LHCN-M2 (cell line): ENCODE data around the gene TRAF7. TPM values are rescaled to one million over a fixed set of nuclear protein-coding genes. Genes with fewer than 3 reads are reported as not detected.

Experiments used
- DNase-seq: peaks from one replicate; pipeline ENCODE4 v3.0.0-alpha.2; 2012; ENCODE audit warnings: low read depth
- total RNA-seq: library from RNA; depleted of rRNA; stranded (reverse); fragments of >200 nt; gene quantifications from 2 replicates; pipeline ENCODE4 v1.2.3, GENCODE V29; 2014

TRAF7 gene
- total RNA-seq, 1 experiment from 2014 or later: 134 TPM

DNA sequence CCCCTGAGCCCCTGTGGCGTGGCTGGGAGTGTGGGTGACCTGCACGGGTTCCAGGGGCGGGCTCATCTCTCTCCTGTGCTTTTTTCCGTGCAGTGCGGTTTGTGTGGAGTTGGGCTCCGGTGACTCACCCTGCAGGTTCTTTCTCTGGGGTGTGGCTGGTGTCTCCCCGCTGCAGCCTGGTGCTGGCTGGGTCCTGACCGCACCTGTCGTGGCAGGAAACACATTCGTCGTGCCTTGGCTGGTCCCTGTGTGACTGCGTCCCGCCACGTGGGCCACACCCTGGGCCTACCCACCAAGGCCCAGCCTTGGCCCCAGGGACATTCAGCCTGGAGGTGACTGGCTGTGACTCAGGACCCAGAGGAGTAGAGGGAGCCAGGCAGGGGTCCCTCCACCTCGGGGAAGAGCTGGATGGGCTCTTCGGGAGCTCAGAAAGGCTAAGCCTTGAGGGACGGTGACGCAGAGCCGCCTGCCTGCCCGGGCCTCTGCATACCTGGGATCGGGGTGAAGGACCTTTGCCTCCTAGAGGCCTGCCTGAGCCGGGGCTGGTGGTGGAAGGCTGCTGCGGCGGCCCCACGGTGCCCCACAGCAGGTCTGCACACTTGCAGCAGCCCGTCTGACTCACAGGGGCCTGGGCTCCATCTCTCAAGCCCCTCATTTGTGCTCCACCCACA is 7.8 kb downstream of the TRAF7 start:
- peak; percentile 14 for DNase-seq

GRCh38 chr16:2165861-2166260 is 10.3 kb downstream of the TRAF7 start:
- DNase-seq: no peak

GRCh38 chr16:2166263-2167067 is 10.9 kb downstream of the TRAF7 start:
- no peak for DNase-seq

DNA sequence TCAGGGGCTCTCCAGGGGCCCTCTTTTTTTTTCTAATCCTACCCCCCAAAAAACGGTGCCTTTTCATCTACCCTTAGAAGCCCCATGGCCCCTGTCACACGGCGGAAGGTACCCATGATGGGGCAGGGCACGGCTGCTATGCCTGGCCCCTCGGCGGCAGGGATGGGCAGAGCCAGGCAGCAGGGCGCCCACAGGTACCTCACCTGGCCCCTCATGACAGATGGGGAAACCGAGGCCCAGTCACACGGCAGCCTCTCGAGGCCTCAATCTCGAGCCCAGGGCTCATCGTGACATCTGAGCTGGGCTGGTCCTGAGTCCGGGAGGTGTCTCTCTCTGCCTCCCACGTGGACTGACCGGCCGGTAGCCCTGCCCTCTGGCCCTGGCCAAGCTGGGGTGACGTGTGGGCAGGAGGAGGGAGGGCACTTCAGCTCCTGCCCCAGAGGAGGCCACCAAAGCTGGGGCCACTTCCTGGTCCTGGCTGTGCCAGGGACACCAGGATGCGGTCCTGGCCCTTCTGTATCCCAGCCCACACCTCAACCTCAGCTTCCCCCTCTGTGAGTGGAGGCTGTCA is 11.6 kb downstream of the TRAF7 start:
- DNase-seq: no peak

GRCh38 chr16:2170080-2170479 is 14.5 kb downstream of the TRAF7 start:
- no peak for DNase-seq

DNA sequence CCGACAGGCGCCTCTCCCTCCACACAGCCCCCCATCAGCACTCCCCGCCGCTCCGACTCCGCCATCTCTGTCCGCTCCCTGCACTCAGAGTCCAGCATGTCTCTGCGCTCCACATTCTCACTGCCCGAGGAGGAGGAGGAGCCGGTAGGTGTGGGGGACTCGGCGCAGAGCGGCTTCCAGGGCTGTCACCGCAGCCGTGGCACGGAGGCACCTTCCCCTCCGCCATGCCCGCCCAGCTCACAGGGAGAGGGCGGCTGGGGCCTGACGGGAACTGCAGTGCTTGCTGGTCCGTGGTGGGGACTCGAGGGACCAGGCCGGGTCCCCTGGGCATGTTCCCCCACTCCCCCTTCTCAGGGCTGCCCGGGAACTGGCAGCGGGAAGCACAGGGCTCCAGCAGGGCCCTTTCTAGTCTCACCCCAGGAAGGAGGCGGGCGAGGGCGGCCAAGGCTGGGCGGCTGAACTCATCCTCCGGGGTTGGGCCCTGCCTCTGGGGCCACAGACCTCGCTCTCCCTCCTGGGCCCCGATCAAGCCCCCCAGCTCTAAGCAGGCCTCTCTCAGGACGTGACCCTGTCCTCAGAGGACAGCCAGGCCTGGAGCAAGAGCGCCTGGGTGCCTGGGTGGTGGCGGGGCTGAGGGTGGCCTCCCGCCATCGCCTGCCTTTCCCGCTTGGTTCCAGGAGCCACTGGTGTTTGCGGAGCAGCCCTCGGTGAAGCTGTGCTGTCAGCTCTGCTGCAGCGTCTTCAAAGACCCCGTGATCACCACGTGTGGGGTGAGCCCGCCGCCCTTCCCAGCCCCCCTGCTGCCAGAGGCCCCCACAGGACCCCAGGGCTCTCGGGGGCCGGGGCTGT is 15.2 kb downstream of the TRAF7 start:
- DNase-seq: no peak

DNA sequence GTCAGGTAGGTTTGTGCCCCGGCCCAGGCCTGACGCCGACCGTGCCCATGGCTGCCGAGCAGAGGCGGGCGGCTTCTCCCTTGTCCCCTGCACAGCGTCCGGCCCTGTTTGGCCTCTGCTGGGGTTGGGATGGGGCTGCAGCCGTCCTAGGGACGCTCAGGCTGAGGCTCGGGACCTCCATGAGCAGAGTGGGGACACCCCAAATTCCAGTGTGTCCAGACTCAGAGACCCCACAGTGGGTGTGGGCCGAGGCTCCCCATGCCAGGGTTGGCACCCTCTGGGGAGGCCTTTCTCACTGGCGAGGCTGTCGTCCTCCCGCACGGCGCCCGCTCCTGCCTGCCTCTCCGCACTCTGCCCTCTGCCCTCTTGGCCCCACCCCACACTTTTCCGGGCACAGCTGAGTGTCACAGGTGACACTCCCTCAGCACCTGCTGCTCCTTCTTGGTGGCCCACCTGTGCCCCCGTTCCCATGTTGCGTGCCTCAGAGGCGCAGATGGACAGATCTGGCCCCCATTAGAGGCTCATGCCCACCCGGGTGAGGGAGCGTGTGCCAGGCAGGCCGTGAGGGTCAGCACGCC is 16.1 kb downstream of the TRAF7 start:
- no peak for DNase-seq

- no peak for DNase-seq
These were observed 17.2 kb downstream of the TRAF7 start for GRCh38 chr16:2172688-2173335.

DNA sequence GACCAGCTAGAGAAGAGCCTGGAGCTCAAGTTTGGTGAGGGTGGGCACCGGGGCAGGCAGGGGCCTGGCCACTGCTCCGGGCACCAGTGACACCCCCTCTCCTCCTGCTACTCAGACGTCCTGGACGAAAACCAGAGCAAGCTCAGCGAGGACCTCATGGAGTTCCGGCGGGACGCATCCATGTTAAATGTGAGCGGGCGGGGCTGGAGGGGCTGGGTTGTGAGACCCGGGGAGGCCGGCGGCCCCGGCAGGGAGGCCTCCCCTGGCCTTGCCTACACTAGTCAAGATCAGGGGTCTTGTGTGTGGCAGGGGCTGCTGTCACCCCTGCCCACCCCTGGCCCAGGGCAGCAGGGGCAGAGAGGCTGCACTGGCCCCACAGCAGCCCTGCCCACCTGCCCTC is 17.8 kb downstream of the TRAF7 start:
- no peak for DNase-seq

DNA sequence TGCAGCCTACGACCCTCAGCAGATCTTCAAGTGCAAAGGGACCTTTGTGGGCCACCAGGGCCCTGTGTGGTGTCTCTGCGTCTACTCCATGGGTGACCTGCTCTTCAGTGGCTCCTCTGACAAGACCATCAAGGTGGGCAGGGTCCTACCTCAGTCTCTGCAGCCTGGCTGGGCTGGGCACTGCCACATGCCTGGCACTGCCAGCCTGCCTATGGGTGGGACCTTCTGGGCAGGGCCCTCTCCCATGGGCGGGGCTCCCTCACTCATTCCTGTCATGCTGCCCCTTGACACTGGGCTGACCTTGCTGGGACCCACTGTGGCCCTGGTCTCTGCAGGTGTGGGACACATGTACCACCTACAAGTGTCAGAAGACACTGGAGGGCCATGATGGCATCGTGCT is 18.3 kb downstream of the TRAF7 start:
- no peak for DNase-seq

DNA sequence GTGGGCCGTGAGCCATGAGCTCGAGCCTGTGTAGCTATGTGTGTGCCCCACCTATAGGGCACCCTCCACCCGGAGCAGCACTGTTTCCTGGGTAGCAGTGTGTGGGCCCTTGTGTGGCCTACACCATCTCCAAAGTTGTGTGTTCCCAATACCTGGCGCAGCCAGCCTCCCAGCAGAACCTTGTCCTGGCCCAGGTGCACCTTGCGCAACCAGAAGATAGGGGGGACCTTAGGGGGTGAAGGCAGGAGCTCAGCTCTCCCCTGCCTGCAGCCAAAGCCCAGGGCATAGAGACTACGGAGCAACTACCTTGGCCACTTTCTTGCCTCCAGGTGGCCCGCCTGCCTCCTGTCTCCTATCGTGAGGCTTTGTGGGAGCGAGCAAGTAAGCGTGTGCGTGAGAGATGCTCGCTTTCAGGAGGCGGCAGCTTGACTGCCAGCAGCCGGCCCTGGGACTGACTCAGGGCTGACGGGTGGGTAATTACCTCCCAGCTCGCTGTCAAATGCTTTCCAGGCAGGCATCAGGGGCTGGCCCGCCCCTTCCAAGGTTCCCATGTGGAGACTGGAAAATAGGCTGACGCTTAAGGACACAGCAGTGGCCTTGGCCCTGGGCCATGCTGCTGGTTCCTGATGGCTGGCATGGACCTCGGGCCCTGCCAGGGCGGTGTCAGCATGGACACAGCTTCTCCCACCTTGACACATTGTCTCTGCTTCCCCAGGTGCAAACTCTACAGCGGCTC is 19.0 kb downstream of the TRAF7 start:
- no peak for DNase-seq

GRCh38 chr16:2175454-2175853 is 19.9 kb downstream of the TRAF7 start:
- DNase-seq: no peak

- no peak for DNase-seq
These were observed 20.5 kb downstream of the TRAF7 start for GRCh38 chr16:2176047-2176446.

DNA sequence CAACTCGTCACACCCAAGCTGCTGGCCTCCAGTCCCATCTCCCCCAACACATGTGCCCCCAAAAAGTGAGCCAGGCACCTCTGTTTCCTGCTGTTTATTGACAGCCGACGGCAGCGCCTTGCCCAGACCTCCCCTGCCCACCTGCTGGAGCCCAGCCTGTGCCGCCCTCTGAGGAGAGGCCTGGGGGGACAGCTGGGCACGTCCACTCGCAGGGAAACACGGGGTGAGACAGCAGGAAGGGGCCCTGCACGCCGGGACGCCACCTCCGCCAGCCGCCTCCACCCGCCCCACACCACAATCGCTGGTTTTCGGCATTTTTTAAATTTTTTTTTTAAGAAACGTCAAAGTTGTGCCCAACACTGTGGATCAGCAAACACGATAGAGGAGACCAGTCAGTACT is 21.5 kb downstream of the TRAF7 start:
- DNase-seq: no peak

DNA sequence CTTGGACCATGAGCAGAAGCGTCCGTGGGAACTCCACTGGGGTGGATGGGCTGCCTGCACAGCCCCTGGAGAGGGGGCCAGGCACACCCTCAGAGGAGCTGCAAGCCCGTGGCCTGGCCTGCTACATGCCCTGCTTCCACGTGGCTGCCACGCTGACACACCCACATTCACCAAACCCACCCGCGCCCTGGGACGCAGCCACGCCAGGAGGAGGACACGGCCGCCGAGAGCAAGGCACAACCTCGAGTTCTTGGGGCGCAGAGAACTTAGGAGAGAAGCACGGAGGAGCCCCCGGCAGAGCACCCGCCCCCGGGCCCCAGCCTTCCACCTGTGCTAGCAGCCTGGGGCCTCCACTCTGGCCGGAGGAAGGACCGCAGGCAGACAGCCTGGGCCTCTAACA is 22.0 kb downstream of the TRAF7 start:
- no peak for DNase-seq

DNA sequence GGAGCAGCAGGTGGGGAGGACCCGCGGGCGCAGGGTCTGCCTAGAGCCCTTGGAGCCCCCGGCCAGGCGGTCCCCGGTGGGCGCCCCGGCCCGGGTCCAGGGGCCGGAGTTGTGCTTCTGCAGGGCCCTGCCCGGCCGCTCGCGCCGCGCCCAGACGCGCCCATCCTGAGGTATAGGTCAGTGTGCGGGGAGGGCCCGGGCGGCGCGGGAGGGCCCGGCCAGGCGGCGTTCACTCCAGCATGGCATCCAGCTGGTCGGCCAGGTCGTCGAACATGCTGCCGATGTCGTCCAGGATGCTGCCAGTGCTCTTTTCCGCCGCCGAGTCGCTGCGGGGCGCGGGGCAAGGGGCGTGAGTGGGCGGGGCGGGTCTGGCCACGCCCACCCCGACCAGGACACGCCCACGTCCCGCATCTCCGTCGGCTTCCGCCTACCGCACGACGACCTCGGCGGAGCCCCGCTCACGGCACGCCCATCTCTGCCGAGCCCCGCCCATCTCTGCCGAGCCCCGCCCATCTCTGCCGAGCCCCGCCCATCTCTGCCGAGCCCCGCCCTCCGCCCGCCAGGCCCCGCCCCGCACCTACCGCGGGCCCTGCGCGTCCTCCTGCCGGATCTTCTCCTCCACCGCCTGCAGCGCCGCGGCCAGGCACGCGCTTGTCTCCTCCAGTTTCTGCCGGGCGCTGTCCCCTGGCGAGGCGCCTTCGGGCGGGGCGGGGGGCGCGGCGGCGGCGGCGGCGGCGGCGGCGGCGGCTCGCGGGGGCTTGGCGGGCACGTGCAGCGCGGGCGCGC is 22.9 kb downstream of the TRAF7 start:
- no peak for DNase-seq

- DNase-seq: no peak
These were observed 23.5 kb downstream of the TRAF7 start for GRCh38 chr16:2179107-2179501.

DNA sequence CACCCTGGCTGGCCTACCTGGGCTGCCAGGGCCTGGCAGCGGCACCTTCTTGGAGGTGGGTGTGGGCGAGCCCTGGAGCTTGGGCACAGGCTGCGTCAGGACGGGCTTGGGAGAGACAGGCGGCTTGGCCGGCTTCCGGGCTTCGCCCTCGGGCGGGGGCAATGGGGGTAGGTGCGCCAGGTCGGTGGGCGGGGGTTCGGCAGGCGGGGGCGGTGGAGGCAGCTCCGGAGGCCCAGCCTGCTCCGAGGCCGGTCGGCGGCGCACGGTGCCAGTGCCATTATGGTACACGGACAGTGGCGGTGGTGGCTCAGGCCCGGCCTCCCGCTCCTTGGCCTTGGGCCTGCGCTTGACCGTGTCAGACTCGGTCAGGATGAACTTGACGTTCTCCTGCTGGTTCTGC is 24.0 kb downstream of the TRAF7 start:
- DNase-seq: no peak

- no peak for DNase-seq
These were observed 24.9 kb downstream of the TRAF7 start for GRCh38 chr16:2180461-2180860.
